ENCODE measurements around the gene CELSR1.

The CELSR1 gene

DNA sequence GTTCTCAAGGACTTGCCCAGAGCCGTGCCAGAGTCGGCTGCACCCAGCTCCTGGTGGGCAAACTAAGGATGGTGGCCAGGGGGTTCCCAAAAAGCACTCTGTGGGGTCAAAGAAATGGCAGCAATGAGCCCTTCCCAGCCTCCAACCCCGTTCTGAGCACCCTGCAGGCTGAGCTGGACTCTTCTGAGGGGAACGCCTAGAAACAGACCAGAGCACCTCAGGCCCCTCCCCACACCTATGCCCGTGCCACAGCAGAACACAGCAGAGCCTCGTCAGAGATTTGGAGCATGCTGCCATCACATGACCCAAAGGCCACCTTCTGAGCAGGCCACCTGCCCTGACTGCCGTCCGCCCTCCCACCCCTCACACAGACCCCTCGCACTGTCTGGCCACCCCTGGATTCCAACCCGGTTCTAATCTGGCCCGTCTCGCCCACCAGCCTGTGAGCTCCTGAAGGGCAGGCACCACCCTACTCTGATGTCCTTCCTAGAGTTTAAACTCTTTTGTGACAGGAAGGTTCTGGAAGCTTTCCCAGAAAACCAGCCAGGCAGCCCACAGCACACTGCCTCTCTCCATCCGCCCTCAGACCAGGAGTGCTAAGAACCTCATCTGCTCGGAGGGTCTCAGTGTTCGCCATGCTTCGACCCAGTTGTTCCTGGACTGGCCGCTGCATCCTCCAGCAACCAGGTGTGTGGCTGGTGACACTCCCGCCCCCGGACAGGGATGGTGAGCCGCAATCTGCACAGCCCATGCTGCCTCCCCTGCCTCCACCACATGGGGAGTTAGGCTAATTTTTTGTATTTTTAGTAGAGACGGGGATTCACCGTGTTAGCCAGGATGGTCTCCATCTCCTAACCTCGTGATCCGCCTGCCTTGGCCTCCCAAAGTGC lies 97.6 kb downstream of the CELSR1 start:
- no peak for DNase-seq

DNA sequence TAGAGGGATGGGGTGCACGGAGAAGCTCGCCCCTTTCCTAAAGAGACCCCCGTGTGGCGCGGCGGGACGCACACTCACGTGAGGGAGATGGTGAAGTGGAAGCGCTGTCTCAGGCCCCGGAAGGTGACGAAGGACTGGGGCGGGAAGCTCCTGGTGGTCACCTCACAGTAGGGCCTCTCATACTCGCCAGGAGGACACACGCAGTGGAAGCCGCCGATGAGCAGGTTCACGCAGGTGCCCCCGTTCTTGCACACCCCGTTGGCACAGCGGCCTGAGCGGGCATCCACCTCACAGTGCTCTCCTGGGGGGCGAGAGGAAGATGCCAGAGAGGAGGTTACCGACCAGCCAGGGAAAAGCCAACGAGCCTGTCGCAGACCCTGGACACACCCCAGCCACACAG lies 98.3 kb downstream of the CELSR1 start:
- DNase-seq: no peak

DNA sequence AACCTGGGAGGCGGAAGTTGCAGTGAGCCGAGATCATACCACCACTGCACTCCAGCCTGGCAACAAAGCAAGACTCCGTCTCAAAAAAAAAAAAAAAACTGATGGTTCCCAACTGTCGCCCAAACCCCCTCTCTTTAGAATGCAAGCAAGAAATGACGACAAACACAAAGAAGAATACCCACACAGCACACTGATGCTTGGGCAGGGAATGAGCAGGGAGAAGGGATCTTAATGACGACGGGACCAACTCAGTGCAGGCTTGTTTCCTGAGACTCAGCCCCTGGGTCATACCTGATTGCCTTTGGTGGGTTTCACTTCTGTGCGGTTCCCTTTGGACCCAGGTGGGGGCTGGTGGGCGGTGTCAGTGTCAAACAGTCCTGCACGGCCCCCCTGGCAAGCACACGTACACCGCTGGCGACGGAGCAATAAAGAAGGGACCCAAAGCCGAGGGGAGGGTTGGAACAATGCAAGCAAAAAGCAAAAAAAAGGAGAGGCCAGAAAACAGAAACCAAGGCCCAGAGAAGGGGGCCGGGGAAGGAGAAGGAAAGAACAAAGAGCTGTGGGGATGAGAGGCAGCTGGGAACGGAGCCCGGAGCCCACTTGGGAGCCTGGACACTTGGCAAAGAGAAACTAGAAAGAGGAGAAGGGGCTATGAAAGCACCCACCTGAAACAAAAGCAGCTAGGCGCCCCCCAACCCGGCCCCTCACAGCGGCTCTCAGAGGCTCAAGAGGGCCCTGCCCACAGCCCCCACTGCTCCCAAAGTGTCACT lies 99.6 kb downstream of the CELSR1 start:
- no peak for DNase-seq

DNA sequence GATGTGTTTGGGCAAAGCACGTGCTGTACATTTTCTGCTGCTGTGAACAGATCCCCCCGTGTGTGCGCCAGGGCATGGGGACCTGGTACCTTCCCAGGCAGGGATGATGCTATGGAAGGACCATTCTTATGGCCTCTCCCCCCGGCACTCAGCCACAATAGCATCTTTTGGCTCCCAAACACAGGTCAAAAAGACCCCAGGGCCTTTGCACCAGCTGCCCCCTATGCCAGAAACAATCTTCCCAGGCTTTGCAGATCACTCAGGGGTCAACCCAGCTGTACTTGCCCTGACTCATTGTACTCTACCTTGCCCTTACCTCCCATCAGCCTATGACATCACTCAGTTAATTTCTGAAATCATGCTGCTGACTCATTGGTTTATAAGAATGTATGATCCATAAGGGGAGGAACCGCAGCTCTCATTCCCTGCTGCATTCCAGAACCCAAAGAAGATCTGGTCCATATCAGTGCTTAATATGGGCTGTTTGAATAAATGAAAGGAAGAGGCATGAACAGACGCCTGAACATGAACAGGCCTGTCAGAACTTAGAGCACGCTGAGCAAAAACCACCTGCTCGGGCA lies 100.7 kb downstream of the CELSR1 start:
- DNase-seq: no peak

GRCh38 chr22:46433318-46433717 lies 104.1 kb downstream of the CELSR1 start:
- DNase-seq: no peak

DNA sequence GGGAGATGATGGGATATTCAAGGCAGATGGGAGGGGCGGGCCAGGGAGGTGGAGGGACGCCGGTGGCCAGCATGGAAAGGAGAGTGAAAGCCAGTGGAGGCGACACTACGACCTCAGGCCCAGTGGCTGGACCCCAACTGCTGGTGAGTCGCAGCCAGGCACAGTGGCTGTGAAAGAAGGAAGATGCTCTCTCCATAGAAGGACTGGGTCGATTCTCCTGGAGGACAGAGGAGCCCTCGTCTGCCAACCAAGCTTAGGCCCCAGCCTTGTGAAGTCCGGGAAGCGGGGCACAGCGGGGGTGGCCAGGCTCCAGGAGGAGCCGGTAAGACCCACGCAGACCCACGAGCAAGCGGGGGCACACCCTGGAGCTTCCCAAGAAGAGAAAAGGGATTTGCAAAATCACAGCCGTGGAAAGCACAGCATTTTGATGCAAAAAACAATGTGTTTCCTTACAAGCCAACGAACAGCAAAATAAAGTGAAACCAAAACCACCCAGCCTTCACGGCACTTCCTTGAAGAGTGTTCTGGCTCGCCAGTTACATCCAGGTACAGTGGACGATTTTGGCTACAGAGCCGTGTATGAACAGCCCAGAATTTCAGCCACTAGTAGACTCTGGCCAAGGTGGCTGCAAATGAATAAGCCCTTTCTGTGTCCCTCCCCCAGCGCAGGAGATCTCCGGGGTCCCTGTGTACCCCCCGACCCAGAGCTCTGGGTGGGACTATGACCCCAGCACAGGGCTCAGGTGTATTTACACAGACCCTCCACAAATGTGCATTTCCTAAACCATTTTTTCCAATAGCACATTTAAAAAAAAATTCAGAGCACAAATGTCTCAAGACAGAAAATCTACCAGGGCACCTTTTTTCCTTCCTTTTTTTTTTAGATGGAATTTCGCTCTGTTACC lies 105.0 kb downstream of the CELSR1 start:
- no peak for DNase-seq

- no peak for DNase-seq
Observed at GRCh38 chr22:46430961-46431838, 106.2 kb downstream of the CELSR1 start.

DNA sequence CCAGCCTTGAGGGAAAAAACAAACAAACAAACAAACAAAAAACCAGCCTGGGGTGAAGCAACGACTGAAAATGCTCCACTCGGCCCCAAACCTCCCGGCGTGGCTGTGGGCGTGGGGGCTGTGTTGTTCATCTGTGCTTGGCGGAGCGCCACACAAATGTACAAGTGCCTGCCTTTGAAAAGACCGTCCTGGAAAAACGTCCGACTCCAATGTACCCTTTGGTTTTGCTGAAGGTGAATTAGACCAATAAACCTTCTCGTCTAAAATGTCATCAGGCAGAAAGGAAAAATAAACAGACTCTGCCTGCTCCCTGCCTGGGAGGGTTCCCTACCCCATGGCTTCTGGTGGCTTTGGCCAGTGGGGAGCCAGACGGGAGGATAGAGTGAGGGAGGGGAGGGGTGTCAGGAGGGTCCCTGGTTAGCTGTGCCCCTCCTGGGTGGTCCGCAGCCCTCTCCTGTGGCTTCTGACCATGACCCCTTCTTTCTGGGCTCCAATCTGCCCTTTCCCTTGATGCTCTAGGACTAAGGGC lies 108.0 kb downstream of the CELSR1 start:
- no peak for DNase-seq

- no peak for DNase-seq
Observed at GRCh38 chr22:46428602-46429324, 108.7 kb downstream of the CELSR1 start.

- DNase-seq: no peak
Observed at GRCh38 chr22:46428171-46428570, 109.2 kb downstream of the CELSR1 start.

DNA sequence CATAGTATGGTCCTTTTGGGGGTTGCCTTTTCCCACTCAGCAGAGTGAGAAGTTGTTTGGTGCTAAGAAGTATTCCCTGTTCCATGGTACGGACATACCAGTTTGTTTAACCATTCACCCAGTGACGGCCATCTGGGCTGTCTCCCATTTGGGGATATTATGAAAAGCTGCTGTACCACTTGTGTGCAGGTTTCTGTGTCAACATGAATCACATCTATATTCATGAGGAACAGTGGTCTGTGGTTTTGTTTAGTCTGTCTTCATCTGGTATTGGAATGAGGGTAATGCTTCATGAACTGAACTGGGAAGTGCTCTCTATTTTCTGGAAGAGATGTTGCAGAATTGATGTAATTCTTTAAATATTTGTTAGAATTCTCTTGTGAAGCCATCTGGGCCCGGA lies 112.4 kb downstream of the CELSR1 start:
- DNase-seq: no peak

- DNase-seq: no peak
Observed at GRCh38 chr22:46424496-46424895, 112.9 kb downstream of the CELSR1 start.

DNA sequence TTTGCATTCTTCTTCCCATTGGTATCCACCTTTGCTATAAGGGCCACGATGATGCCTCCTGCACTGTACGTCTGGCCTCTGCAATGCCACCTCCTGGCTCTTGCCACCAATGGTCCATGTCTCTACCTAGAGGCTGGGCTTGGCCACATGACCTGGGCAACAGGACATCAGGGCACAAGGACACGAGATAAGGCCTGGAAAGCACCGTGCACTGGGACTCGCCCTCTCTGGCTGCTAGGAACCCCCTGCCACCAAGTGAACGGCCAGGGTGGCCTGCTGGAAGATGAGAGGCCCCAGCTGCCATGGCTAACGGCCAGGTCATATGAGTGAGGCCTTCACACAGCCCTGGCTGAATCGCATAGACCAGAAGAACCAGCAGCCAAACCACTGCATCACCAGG lies 114.5 kb downstream of the CELSR1 start:
- DNase-seq: no peak

- peak; percentile 71 for DNase-seq
Observed at GRCh38 chr22:46421267-46421666, 116.2 kb downstream of the CELSR1 start.

GRCh38 chr22:46419754-46420571 lies 117.5 kb downstream of the CELSR1 start:
- DNase-seq: no peak

DNA sequence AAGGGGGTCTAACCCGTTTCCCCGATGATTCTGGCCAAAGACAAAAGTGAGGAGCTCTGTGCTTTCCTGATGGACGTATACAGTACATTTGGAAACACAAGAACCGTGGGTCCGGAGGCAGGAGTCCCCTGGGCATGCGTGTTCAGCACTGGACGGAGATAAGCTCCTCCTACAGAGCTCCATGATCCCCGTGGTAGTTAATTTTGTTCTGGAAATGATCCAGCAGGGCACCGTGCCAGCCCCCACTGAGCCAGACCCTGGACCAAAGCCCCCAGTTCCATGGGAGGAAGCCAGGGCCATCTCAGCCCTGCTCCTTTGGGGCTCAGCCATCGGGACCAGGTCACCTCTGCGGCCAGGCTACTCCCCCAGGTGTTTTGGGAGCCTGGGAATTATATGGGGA lies 118.6 kb downstream of the CELSR1 start:
- DNase-seq: no peak

DNA sequence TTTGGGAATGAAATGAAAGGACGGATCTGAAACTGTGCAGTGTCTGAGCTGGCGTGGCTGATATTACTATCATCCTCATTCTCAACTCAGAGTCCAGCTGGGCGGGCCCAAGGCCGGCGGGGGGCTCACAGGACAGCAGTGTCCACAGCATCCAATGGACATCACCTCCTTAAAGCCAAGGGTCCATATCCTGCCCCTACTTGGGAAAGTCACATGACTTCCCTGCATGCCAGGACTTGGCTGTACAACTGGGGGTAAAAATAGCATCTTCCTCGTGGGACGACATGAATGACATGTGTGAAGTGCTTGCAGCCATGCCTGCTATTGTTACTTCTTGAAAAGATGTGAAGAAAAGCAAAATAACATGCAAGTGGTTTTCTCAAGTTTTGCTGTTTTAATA lies 119.7 kb downstream of the CELSR1 start:
- no peak for DNase-seq

DNA sequence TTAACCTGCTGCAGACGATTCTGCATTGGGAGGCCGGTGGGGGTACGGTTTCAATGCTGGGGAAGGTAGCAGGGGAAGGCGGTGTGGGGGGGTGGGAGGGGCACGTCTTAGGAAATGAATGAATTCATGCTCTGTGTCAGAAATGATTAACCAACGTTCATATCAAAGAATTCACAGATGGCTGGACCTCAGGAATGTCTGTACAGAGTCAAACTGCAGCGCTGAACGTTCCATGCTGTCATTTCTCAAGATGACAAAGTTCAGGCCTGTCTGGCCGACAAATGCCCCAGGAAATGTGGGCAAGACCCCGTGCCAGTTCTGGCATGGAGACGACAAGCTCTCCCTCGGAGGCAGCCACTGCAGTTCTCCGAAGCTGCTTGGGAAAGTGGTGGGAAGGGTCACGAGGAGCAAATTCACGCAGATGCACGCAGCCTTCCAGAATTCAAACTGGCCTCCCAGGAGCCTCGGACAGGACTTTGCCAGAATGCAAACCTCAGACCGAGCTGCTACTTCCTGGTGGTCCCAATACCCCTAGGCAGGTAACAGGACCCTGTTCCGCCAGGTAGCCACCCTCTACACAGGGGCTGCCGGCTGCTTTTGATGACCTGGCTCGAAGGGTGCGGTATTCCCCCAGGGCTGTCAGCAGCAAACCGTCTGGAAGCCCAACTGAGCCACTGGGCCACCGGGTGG lies 120.4 kb downstream of the CELSR1 start:
- no peak for DNase-seq

- no peak for DNase-seq
Observed at GRCh38 chr22:46416520-46416871, 120.9 kb downstream of the CELSR1 start.

All from activated effector memory CD4-positive, alpha-beta T cell treated with anti-CD3 and anti-CD28 coated beads, Interleukin-2, amount 50 U/mL, for 16 hours (primary cell).